Lower lobe of right lung (tissue), 2 donors: ENCODE measurements around the gene PDE6C. TPM values are rescaled to one million over a fixed set of nuclear protein-coding genes. Genes with fewer than 3 reads are reported as not detected.

Source experiments
- ATAC-seq, 2 donors: fragments of 200-7000 bp; cut with Tn5 transposase; one replicate each; pipeline ENCODE4 v1.9.1; 2020 to 2022; ENCODE audit warnings: mild to moderate bottlenecking in 2 of 2, moderate library complexity in 2 of 2
- DNase-seq: peaks from one replicate; pipeline ENCODE4 v3.0.0-alpha.2; 2020
- H3K27ac ChIP-seq: fragments of 200-600 bp; one replicate; pipeline ENCODE4 v1.8.0; 2022
- H3K27me3 ChIP-seq: fragments of 200-600 bp; one replicate; pipeline ENCODE4 v1.8.0; 2022; ENCODE audit warnings: low read depth
- H3K36me3 ChIP-seq: fragments of 200-600 bp; one replicate; pipeline ENCODE4 v1.8.0; 2022; ENCODE audit warnings: mild to moderate bottlenecking
- H3K4me1 ChIP-seq: fragments of 200-600 bp; one replicate; pipeline ENCODE4 v1.8.0; 2022
- H3K4me3 ChIP-seq: fragments of 200-600 bp; one replicate; pipeline ENCODE4 v1.8.0; 2022; ENCODE audit warnings: mild to moderate bottlenecking
- H3K9me3 ChIP-seq: fragments of 200-600 bp; one replicate; pipeline ENCODE4 v1.8.0; 2022
- CTCF ChIP-seq: fragments of 200-600 bp; IDR thresholded peaks from one replicate; pipeline ENCODE4 v1.8.0; 2022; ENCODE audit warnings: antibody characterized with exemption, mild to moderate bottlenecking
- intact Hi-C: fragments of 100-400 bp; cut with DNase I; formaldehyde crosslinking; loops from one replicate; pipeline ENCODE4 v1.11.0; 2022
- total RNA-seq: library from RNA; stranded (reverse); fragmentation: NEBNext Ultra II Directional; extraction: Animal tissue kit (Norgen Biotek cat#: 25700); gene quantifications from one replicate; pipeline ENCODE4 v1.2.1, GENCODE V29; 2021
- donor health status: DM: no; HTN: yes; CAD: no; lungs with severe emphysema.

PDE6C gene
- total RNA-seq, 1 donor from 2014 or later = not detected

GRCh38 chr10:93615576-93616235 lies 3.4 kb downstream of the PDE6C start:
- no peaks in the 10 kb centered on the region for H3K27me3 ChIP-seq
- H3K9me3 ChIP-seq = no peaks in the 10 kb centered on the region
- H3K36me3 ChIP-seq = no peaks in the 10 kb centered on the region
- intact Hi-C loops = no loop called here
- no peak for TF ChIP-seq CTCF
- H3K4me3 ChIP-seq = no peak overlapping the region
- ATAC-seq (peak; percentile 32 to 39), DNase-seq (no peak)
- no peaks in the 10 kb centered on the region for H3K4me1 ChIP-seq
- H3K27ac ChIP-seq = no peak overlapping the region

GRCh38 chr10:93620925-93621324 lies 8.6 kb downstream of the PDE6C start:
- Histone ChIP-seq H3K27ac (no peak overlapping the region), H3K4me1 (no peaks in the 10 kb centered on the region), H3K36me3 (no peaks in the 10 kb centered on the region), H3K9me3 (no peaks in the 10 kb centered on the region), H3K27me3 (no peaks in the 10 kb centered on the region), H3K4me3 (no peak overlapping the region)
- DNase-seq (no peak), ATAC-seq (no peak)
- TF ChIP-seq CTCF = no peak
- intact Hi-C loops = no loop called here

- Histone ChIP-seq H3K4me3 (no peak overlapping the region), H3K36me3 (no peaks in the 10 kb centered on the region), H3K27ac (no peak overlapping the region), H3K9me3 (no peaks in the 10 kb centered on the region), H3K27me3 (no peaks in the 10 kb centered on the region), H3K4me1 (no peaks in the 10 kb centered on the region)
- no peak for ATAC-seq
- TF ChIP-seq CTCF = no peak
- intact Hi-C loops = no loop called here
- no peak for DNase-seq
These were observed 10.6 kb downstream of the PDE6C start for GRCh38 chr10:93622942-93623341.

- Histone ChIP-seq H3K9me3 (no peaks in the 10 kb centered on the region), H3K27ac (no peak overlapping the region), H3K4me3 (no peak overlapping the region), H3K36me3 (no peaks in the 10 kb centered on the region), H3K27me3 (no peaks in the 10 kb centered on the region), H3K4me1 (no peaks in the 10 kb centered on the region)
- intact Hi-C loops = no loop called here
- ATAC-seq = no peak
- DNase-seq = no peak
- TF ChIP-seq CTCF = no peak
These were observed 16.5 kb downstream of the PDE6C start for GRCh38 chr10:93628858-93629257.

- Histone ChIP-seq H3K27me3 (no peaks in the 10 kb centered on the region), H3K4me1 (no peaks in the 10 kb centered on the region)
- intact Hi-C loops = no loop called here
These were observed 17.4 kb downstream of the PDE6C start for GRCh38 chr10:93629647-93630305.

More at GRCh38 chr10:93629647-93630305, 17.4 kb downstream of the PDE6C start:
- DNase-seq (no peak), ATAC-seq (no peak)
- no peaks in the 10 kb centered on the region for H3K36me3 ChIP-seq
- no peak overlapping the region for H3K4me3 ChIP-seq
- TF ChIP-seq CTCF = no peak
- H3K9me3 ChIP-seq = no peaks in the 10 kb centered on the region
- H3K27ac ChIP-seq = no peak overlapping the region
